NCI-H146 treated with DMSO at 0.1 percent for 48 hours (cell line): ENCODE results near the gene TIGD4.

Source experiments
- DNase-seq: peaks from one replicate; lab custom pipeline; 2025; ENCODE audit not compliant: unreplicated experiment; lab: John Stamatoyannopoulos, UW

TIGD4 gene

GRCh38 chr4:152727784-152728183 is 51.7 kb downstream of the TIGD4 start:
- no peak for DNase-seq

GRCh38 chr4:152724494-152724893 is 55.0 kb downstream of the TIGD4 start:
- DNase-seq = no peak

DNA sequence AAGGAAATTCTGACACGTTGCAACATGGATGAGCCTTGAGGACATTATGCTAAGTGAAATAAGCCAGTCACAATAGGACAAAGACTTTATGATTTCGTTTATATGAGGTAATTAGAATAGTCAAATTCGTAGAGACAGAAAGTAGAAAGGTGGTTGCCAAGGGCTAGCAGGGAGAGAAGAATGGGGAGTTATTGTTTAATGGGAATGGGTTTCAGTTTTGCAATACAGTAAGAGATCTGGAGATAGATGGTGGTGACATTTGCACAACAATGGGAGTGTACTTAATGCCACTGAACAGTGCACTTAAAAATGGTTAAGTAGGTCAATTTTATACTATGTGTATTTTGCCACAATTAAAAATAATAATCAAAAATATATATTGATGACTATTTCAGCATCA is 56.3 kb downstream of the TIGD4 start:
- DNase-seq = no peak

GRCh38 chr4:152719801-152720556 is 59.6 kb downstream of the TIGD4 start:
- DNase-seq = no peak
